Loucy (cell line): Measurements from ENCODE around the gene STK25.

ENCODE experiments used
- H2AFZ ChIP-seq: fragments of 200-600 bp; sonication (generic); 2 replicates; pipeline ENCODE4 v1.6.0; 2016; ENCODE audit warnings: antibody characterized with exemption, mild to moderate bottlenecking, low read length, moderate library complexity
- H3F3A ChIP-seq: fragments of 200-600 bp; 2 replicates; pipeline ENCODE4 v1.6.0; 2016; ENCODE audit warnings: antibody characterized with exemption, low read depth, mild to moderate bottlenecking
- H3K27me3 ChIP-seq: fragments of 200-600 bp; sonication (generic); 2 replicates; pipeline ENCODE4 v1.6.1; 2014; ENCODE audit warnings: low read length, mild to moderate bottlenecking; ENCODE audit not compliant: insufficient read depth, poor library complexity, severe bottlenecking
- H3K36me3 ChIP-seq: fragments of 200-600 bp; sonication (generic); 2 replicates; pipeline ENCODE4 v1.6.1; 2016; ENCODE audit warnings: low read length; ENCODE audit not compliant: insufficient read depth
- H3K4me1 ChIP-seq: fragments of 200-600 bp; sonication (generic); 2 replicates; pipeline ENCODE4 v1.5.1; 2014; ENCODE audit warnings: low read length, mild to moderate bottlenecking; ENCODE audit not compliant: insufficient read depth, poor library complexity, severe bottlenecking
- H3K4me2 ChIP-seq: fragments of 200-600 bp; sonication (generic); 2 replicates; pipeline ENCODE4 v1.6.0; 2014; ENCODE audit warnings: antibody characterized with exemption, low read length, low read depth, mild to moderate bottlenecking; ENCODE audit not compliant: poor library complexity, severe bottlenecking
- H3K4me3 ChIP-seq: fragments of 200-600 bp; sonication (generic); 2 replicates; pipeline ENCODE4 v1.5.1; 2014; ENCODE audit warnings: low read length, mild to moderate bottlenecking, mixed read lengths; ENCODE audit not compliant: poor library complexity, severe bottlenecking
- H3K79me2 ChIP-seq: fragments of 200-600 bp; sonication (generic); 2 replicates; pipeline ENCODE4 v1.6.1; 2014; ENCODE audit warnings: low read length; ENCODE audit not compliant: insufficient read depth
- H3K9ac ChIP-seq: fragments of 200-600 bp; sonication (generic); 2 replicates; pipeline ENCODE4 v1.6.0; 2014; ENCODE audit warnings: mild to moderate bottlenecking, low read depth, low read length, moderate library complexity; ENCODE audit not compliant: poor library complexity, severe bottlenecking
- H3K9me2 ChIP-seq: fragments of 200-600 bp; sonication (generic); replicated peaks from 2 replicates; pipeline ENCODE4 v1.6.1; 2016; ENCODE audit warnings: low read depth, low read length, mixed read lengths
- H3K9me3 ChIP-seq: fragments of 200-600 bp; sonication (generic); 2 replicates; pipeline ENCODE4 v1.6.1; 2014; ENCODE audit warnings: mild to moderate bottlenecking, antibody characterized with exemption, low read length, low read depth; ENCODE audit not compliant: insufficient read depth
- H4K20me1 ChIP-seq: fragments of 200-600 bp; sonication (generic); 2 replicates; pipeline ENCODE4 v1.6.0; 2014; ENCODE audit warnings: antibody characterized with exemption, low read length, mild to moderate bottlenecking; ENCODE audit not compliant: insufficient read depth, poor library complexity, severe bottlenecking
- EZH2phosphoT487 ChIP-seq: fragments of 200-600 bp; IDR thresholded peaks from 2 replicates; pipeline ENCODE4 v1.6.1; 2018; ENCODE audit warnings: antibody characterized with exemption, mild to moderate bottlenecking, moderate library complexity, borderline replicate concordance
- TF ChIP-seq, protein P1 (sequence below): fragments of 200-600 bp; sonication (generic); conservative IDR thresholded peaks from 2 replicates; pipeline ENCODE4 v1.5.1; 2014; ENCODE audit warnings: mild to moderate bottlenecking, antibody characterized with exemption, low read length

Gene STK25

DNA sequence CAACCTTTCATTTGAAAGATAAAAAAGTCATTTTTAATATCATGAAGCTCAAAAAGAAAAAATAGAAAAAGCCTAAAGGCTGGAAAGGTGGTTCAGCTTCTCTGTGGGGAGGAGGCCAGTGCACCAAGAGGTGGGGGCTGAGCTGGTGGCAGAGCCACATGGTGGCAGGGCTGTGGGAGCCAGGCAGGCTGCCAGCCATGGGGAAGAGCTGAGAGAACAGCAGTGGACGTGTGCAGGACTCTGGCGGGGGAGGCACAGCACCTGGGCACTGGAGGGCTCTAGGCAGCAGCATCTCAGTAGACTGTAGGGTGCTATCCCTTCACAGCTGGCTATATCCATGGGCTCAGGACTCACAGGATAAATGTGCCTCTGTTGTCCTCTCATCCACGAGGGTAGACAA, 47.8 kb downstream of the STK25 start:
- no peaks in the 10 kb centered on the region for H3K27me3 ChIP-seq
- no peaks in the 10 kb centered on the region for H3K4me1 ChIP-seq
- H2AFZ ChIP-seq, result no peak overlapping the region
- H3K9ac ChIP-seq, result no peak overlapping the region
- H3K9me3 ChIP-seq, result no peaks in the 10 kb centered on the region
- H3K4me3 ChIP-seq, result no peak overlapping the region
- H3K9me2 ChIP-seq, result no peaks in the 10 kb centered on the region
- H3F3A ChIP-seq, result no peaks in the 10 kb centered on the region
- H3K4me2 ChIP-seq, result no peak overlapping the region
- no peak for TF ChIP-seq EZH2phosphoT487
- TF ChIP-seq, protein P1, sequence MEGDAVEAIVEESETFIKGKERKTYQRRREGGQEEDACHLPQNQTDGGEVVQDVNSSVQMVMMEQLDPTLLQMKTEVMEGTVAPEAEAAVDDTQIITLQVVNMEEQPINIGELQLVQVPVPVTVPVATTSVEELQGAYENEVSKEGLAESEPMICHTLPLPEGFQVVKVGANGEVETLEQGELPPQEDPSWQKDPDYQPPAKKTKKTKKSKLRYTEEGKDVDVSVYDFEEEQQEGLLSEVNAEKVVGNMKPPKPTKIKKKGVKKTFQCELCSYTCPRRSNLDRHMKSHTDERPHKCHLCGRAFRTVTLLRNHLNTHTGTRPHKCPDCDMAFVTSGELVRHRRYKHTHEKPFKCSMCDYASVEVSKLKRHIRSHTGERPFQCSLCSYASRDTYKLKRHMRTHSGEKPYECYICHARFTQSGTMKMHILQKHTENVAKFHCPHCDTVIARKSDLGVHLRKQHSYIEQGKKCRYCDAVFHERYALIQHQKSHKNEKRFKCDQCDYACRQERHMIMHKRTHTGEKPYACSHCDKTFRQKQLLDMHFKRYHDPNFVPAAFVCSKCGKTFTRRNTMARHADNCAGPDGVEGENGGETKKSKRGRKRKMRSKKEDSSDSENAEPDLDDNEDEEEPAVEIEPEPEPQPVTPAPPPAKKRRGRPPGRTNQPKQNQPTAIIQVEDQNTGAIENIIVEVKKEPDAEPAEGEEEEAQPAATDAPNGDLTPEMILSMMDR, result no peak
- H3K36me3 ChIP-seq, result no peaks in the 10 kb centered on the region
- H3K79me2 ChIP-seq, result no peaks in the 10 kb centered on the region
- no peaks in the 10 kb centered on the region for H4K20me1 ChIP-seq

DNA sequence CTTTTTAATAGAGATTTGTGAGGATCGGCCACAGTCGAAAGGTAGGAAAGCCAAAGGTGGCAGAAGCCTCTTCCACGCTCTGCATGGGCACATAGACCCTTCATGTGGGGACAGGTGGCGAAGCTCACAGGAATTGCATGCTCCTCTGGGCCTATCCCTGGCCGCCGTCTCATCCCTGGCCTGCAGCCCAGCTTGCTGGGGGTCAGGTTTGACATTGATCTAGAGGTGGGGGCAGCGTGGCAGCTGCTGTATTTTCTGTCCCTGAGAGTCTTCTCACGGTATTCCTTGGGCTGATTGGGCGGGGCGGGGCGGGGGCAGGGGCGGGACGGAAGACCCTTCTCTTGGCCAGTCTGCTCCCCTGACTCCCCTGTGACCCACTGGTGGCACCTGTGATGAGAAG, 48.9 kb downstream of the STK25 start:
- Histone ChIP-seq H3F3A (no peaks in the 10 kb centered on the region), H3K9me3 (no peaks in the 10 kb centered on the region), H3K79me2 (no peaks in the 10 kb centered on the region), H3K9me2 (no peaks in the 10 kb centered on the region), H3K27me3 (no peaks in the 10 kb centered on the region), H3K4me3 (no peak overlapping the region), H3K9ac (no peak overlapping the region), H4K20me1 (no peaks in the 10 kb centered on the region), H3K36me3 (no peaks in the 10 kb centered on the region), H2AFZ (no peak overlapping the region), H3K4me2 (no peak overlapping the region), H3K4me1 (no peaks in the 10 kb centered on the region)
- TF ChIP-seq EZH2phosphoT487, result no peak
- TF ChIP-seq, protein P1, result no peak

DNA sequence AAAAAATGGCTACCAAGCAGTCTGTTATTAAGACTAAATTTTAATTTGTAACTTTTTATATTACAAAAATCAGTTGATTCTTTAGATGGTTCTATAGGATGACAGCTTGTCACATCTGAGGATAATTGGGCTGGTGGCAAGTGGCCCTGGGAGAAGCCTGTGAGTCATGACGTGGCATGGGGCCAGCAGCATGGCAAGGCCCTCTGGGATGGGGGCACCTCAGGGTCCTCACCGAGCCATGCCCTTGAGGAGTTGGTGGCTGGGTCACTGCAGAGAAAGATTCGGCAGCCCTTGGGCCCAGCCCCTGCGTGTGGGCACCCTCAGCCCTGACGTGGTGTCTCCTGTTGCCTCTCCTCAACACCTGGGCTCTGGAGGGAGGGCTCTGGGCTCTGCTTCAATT, 49.7 kb downstream of the STK25 start:
- Histone ChIP-seq H2AFZ (no peak overlapping the region), H3K4me2 (no peak overlapping the region), H3K36me3 (no peaks in the 10 kb centered on the region), H3K9ac (no peak overlapping the region), H3K9me3 (no peaks in the 10 kb centered on the region), H3K79me2 (no peaks in the 10 kb centered on the region), H3K27me3 (no peaks in the 10 kb centered on the region), H3K4me1 (no peaks in the 10 kb centered on the region), H3K4me3 (no peak overlapping the region), H4K20me1 (no peaks in the 10 kb centered on the region), H3F3A (no peaks in the 10 kb centered on the region), H3K9me2 (no peaks in the 10 kb centered on the region)
- TF ChIP-seq, protein P1, result no peak
- no peak for TF ChIP-seq EZH2phosphoT487
